ENCODE measurements around the gene CACNB1.

DNA sequence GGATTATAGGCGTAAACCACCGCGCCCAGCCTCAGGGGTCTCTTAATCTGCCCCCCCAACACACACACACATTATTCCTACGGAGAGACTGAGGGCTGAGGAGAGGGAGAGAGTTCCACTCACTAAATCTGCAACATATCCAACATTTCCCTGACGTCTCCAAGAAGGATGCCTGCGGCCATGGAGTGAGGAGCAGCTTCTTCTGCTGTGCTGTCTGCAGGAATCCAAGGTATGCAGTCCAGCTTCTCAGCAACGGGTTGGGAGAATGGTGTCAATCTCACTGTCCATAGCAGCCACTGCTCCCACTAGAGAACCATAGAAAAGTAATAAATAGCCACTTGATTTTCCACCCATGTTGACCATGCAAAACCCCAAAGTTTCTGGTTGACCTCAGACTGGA lies 41.0 kb downstream of the CACNB1 start:
- TF ChIP-seq CTCF (IDR thresholded peaks at IDR 0.05) = no peak
- TF ChIP-seq POLR2AphosphoS5 (IDR thresholded peaks at IDR 0.05) = no peak
- no peak for TF ChIP-seq POLR2A (IDR thresholded peaks at IDR 0.05)
